Measurements from ENCODE around the gene CDKN2AIP.

Gene CDKN2AIP, protein sequence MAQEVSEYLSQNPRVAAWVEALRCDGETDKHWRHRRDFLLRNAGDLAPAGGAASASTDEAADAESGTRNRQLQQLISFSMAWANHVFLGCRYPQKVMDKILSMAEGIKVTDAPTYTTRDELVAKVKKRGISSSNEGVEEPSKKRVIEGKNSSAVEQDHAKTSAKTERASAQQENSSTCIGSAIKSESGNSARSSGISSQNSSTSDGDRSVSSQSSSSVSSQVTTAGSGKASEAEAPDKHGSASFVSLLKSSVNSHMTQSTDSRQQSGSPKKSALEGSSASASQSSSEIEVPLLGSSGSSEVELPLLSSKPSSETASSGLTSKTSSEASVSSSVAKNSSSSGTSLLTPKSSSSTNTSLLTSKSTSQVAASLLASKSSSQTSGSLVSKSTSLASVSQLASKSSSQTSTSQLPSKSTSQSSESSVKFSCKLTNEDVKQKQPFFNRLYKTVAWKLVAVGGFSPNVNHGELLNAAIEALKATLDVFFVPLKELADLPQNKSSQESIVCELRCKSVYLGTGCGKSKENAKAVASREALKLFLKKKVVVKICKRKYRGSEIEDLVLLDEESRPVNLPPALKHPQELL
- long read RNA-seq, donor 1, transcript CDKN2AIP-203 (3 exons, 2,721 nt) = major isoform, 8 of 14 reads
- long read RNA-seq, donor 1, transcript CDKN2AIP-201 (3 exons, 2,646 nt) = minor isoform, 6 of 14 reads
- long read RNA-seq, donor 1, partial matches to known transcripts = 0 of 14 reads
- long read RNA-seq, donor 1, other reads (novel, unspliced or antisense) = 0 of 14 reads
- long read RNA-seq, donor 2, partial matches to known transcripts = 0 of 5 reads
- long read RNA-seq, donor 2, other reads (novel, unspliced or antisense) = 0 of 5 reads
- long read RNA-seq, donor 3, partial matches to known transcripts = 0 of 6 reads
- long read RNA-seq, donor 3, other reads (novel, unspliced or antisense) = 0 of 6 reads
- long read RNA-seq, donor 4, transcript CDKN2AIP-201 (3 exons, 2,646 nt) = major isoform, 5 of 5 reads
- long read RNA-seq, donor 4, partial matches to known transcripts = 0 of 5 reads
- long read RNA-seq, donor 4, other reads (novel, unspliced or antisense) = 0 of 5 reads
- long read RNA-seq, donor 5, transcript CDKN2AIP-201 (3 exons, 2,646 nt) = major isoform, 5 of 10 reads
- long read RNA-seq, donor 5, transcript CDKN2AIP-203 (3 exons, 2,721 nt) = major isoform, 5 of 10 reads
- long read RNA-seq, donor 5, partial matches to known transcripts = 0 of 10 reads
- long read RNA-seq, donor 5, other reads (novel, unspliced or antisense) = 0 of 10 reads
- long read RNA-seq, donor 6, transcript CDKN2AIP-201 (3 exons, 2,646 nt) = major isoform, 6 of 8 reads
- long read RNA-seq, donor 6, partial matches to known transcripts = 0 of 8 reads
- long read RNA-seq, donor 6, other reads (novel, unspliced or antisense) = 0 of 8 reads
- long read RNA-seq, donor 7, transcript CDKN2AIP-203 (3 exons, 2,721 nt) = minor isoform, 6 of 15 reads
- long read RNA-seq, donor 7, transcript CDKN2AIP-201 (3 exons, 2,646 nt) = major isoform, 8 of 15 reads
- long read RNA-seq, donor 7, partial matches to known transcripts = 0 of 15 reads
- long read RNA-seq, donor 7, other reads (novel, unspliced or antisense) = 0 of 15 reads
- long read RNA-seq, donor 8, transcript CDKN2AIP-203 (3 exons, 2,721 nt) = major isoform, 6 of 12 reads
- long read RNA-seq, donor 8, transcript CDKN2AIP-201 (3 exons, 2,646 nt) = major isoform, 6 of 12 reads
- long read RNA-seq, donor 8, partial matches to known transcripts = 0 of 12 reads
- long read RNA-seq, donor 8, other reads (novel, unspliced or antisense) = 0 of 12 reads

DNA sequence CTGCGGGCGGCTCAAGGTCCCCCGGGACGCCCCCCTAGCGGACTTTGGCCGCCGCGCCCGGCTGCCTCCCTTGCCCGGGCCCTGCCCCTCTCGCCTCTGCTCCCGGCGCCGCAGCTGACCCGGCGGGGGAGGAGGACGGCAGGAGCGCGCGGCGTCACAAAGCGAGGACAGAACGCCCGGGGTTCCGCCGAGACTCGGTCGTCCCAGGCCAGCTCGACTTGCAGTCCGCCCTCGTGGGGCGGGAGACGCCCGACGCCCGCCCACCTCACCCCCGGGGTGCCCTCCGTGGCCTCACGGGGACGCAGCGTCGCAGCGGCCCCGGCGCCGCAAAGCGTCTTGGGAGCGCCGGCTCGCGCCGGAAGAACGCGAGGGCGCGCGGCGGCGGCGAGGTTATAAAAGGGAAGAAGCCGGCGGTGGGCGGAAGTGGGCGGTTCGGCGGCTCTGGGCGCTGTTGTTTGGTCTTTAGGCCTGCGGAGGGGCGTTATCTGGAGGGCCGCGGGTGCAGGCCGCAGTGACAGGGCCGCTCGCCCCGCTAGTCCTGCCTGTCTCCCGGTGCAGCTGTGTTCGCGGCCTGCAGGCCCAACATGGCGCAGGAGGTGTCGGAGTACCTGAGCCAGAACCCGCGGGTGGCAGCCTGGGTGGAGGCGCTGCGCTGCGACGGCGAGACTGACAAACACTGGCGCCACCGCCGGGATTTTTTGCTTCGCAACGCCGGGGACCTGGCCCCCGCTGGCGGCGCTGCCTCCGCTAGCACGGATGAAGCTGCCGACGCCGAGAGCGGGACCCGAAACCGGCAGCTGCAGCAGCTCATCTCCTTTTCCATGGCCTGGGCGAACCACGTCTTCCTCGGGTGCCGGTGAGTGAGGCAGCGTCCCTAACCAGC lies at the start of gene CDKN2AIP:
CDKN2AIP (plus strand) TSS at position 423 of the 883 bp plus-strand sequence; CDS start at position 585, 162 bp downstream.
- DNase-seq = peak; percentile 99

DNA sequence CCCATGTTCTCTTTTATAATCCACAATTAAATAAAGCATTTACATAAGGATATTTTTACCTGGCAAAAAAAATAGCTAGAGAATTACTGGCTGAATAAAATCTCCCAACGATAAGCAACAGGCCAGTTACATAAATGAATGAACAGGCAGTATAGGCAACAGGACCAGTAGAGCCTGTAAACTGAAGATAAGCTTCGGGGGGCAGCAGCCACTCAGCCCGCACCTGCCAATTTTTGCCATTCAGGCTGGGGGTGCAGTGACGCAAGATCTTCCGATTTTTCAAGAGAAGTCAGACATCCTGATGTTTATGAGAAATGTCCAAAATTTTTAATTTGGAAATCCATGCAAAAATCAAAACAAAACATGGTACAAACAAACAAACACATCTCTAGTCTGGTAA lies 49.0 kb upstream of the CDKN2AIP start:
- DNase-seq = no peak

DNA sequence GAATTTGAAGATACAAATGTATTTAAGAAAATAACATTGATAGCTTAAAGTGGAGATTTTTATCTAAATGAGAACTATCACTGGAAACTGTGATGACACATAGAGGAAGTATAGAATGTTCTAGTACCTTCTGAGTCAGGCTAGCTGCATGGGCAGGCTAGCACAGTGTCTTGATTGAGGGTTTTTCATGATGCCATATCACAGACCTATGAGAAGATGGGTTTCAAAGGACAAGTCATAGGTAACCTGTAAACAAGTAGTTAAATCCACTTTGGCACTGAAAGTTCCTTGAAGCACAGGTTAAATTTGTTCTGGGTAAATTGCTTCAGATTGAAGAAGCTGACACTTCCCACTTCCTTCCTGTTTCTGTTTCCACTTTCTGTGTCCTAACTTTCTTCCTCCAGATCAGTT lies 48.2 kb upstream of the CDKN2AIP start:
- no peak for DNase-seq

DNA sequence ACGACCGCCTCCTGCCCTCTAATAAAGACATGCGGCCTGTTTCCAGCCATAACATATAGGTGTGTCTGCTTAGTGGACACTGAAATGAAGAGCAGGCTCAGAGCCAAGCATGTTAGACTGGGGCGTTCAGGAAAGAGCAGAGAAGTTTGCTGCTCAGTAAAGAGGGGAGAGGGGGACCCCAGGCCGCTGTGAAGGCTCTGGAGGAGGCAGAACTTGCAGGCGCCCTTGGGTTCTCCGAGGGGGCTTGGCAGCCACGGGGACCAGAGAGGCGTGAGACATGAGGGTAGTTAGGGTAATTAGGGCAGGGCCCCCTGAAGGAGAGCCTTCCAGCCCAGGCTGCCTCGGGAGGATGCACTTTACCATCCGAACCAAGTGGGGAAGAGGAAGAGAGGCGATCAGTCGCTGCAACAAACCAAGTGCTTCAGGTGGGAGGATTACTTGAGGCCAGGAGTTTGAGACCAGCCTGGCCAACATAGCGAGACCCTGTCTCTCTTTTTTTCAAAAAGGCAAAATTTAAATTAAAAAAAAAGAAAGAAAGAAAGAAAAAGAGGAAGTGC lies 46.6 kb upstream of the CDKN2AIP start:
- no peak for DNase-seq

DNA sequence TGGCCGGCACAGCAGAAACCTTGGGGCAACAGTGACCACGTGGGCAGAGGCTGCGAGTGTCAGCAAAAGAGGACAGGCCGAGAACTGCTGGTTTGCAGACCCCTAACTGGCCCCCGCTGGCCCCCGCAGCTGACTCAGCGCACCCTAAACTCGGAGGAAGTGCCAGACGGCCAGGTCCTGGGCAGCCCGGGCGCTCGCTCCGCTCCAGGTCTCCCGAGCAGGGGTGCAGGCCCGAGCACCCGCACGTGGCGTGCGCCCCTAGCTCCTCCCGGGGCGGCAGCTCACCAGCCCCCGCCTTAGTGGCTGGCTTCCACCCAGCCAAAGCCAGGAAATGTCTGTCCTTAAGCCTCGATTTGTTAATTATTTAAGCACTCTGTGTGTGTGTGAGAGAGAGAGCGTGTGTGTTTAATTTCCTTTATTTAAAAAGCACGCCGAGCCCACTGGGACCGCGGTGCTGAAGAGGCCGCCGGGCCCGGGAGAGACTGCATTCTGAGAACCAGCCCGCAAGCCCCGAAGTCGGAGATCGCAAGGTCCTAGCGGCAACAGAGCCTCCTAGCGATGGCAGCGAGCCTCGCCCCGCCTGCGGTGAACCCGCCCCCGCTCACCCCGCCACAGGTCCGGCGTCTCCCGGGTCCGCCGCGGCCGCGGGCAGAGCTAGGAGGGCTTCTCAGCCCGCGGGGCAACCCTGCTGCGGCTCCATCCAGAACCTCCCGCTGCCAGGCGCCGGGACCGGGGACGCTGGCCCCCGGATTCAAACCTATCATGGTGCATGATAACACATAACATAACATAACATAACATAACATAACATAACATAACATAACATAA lies 45.9 kb upstream of the CDKN2AIP start:
- peak; percentile 84 for DNase-seq

DNA sequence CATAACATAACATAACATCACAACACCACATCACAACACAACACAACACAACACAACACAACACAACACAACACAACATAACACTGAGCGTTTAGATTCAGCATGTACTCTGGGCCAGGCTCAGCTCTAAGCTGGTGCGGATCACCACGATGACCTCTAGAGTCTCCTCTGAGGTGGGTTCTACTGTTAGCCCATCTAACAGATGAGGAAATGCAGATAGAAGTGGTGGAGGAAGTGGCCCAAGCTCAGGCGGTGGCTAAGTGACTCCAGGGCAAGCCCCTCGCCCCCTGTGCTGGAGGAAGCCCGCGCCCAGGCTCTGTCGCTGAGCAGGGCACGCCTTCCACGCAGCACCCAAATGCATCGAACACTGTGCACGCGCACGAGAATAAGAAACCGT lies 45.3 kb upstream of the CDKN2AIP start:
- DNase-seq = no peak

DNA sequence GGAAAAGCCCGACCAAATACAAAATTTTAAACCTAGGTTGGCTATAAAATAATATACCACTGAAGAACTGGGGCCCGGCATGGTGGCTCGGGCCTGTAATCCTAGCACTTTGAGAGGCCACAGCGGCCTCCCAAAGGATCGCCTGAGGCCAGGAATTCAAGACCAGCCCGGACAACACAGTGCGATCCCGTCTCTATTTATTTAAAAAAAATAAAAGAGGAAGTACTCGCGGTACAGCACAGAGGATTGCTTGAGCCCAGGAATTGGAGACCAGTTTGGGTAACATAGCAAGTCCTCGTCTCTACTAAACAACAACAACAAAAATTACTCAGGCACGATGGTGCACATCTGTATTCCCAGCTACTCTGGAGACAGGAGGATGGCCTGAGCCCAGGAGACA lies 44.8 kb upstream of the CDKN2AIP start:
- no peak for DNase-seq

DNA sequence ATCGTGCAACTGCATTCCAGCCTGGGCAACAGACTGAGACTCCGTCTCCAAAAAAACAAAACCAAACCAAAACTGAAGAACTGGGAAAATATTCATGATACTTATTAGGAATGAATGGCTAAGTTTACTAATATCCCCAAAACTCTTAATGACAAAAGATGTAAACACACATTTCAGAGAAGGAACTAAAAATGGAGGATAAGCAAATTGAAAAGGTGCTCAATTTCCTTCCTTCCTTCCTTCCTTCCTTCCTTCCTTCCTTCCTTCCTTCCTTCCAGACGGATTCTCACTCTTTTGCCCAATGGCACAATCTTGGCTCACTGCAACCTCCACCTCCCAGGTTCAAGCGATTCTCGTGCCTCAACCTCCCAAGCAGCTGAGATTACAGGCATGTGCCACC lies 44.4 kb upstream of the CDKN2AIP start:
- no peak for DNase-seq

GRCh38 chr4:183401473-183401872 lies 43.0 kb upstream of the CDKN2AIP start:
- no peak for DNase-seq

DNA sequence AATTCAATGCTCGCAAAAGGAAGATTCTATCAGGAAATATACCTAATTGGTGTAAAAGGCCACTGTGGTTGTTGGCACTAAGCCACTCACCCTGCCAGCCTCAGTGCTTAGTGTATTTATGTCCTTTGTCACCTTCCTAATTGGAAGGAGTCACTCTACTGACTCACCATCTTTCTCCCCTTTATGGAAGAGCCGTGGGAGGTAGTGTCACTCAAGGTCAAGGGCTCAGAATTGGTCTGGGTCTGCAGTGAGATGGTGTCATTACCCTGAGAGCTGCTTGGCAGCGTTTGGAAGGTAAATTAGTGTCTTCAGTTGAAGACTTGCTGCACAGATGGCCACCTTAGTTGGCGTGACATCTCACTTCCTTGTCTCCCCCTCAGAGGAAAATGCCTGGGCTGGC lies 41.7 kb upstream of the CDKN2AIP start:
- no peak for DNase-seq

GRCh38 chr4:183403486-183403885 lies 41.0 kb upstream of the CDKN2AIP start:
- no peak for DNase-seq

GRCh38 chr4:183403961-183404360 lies 40.5 kb upstream of the CDKN2AIP start:
- no peak for DNase-seq

DNA sequence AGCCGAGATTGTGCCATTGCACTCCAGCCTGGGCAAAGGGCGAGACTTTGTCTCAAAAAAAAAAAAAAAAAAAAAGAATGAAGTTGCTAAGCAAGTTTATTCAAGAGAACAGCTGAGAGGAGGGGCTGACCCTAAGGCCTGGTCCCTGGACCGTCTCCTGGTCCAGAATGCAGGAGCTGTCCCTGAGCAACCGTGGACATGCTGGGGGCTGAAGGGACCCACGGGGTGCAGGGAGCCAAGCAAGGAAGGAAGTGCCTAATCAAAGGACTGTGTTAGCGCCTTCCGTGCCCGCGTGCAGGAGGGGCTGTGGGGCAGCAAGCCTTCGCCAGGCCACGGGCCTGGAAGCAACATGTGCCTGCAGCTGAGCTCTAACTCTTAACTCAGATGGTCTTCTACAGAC lies 39.1 kb upstream of the CDKN2AIP start:
- no peak for DNase-seq

GRCh38 chr4:183407128-183407585 lies 37.3 kb upstream of the CDKN2AIP start:
- DNase-seq = peak; percentile 93

- DNase-seq = peak; percentile 53
These were observed 36.6 kb upstream of the CDKN2AIP start for GRCh38 chr4:183407635-183408464.

DNA sequence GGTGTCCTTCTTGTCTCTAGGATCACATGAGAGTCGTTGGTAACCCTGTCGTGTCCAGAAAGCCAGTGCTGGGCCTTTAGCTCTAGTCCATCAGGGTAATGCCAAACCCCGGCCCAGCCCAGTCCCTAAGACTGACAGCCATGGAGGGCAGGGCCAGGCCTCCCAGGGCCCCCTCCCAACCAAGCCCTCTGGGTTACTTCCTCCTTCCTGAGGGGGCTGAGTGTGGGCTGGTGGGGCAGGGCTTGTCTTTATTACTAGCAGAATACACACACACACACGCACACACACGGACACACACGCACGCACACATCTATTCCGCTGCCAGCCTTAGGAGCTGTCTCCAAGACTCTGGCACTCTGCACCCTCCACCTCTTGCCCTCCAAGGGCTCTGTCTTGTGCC lies 35.6 kb upstream of the CDKN2AIP start:
- peak; percentile 49 for DNase-seq

GRCh38 chr4:183409483-183409882 lies 35.0 kb upstream of the CDKN2AIP start:
- DNase-seq = no peak

DNA sequence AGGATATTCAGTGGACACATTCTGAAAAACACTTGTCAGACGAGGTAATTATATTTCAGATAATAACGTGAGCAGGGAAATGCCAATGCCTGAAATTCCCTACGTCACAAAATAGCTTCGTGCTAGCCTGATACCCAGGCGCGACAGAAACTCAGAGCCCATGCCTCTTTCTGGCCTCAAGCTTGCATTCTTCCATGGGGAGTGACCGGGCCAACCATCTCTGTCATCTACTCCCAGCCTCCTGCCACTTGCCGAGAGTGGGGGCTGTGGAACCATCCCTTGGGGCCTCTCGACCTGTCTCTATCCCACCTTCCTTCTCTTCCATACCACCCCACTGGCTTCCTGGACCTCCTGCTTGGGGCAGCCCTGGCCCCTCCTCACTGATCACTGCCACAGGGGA lies 34.5 kb upstream of the CDKN2AIP start:
- no peak for DNase-seq
